Mesenchymal stem cell (in vitro differentiated cells and primary cell): Measurements from ENCODE around the gene CDC42EP4.

Experiments
- DNase-seq: peaks from one replicate; pipeline ENCODE4 v3.0.0-alpha.2; 2013
- H2AFZ ChIP-seq: one replicate; pipeline ENCODE4 v1.6.1; 2013; ENCODE audit warnings: low read depth, mild to moderate bottlenecking, control low read depth, inconsistent platforms, low read length, moderate library complexity
- H2AK5ac ChIP-seq: 2 replicates; pipeline ENCODE4 v1.6.1; 2013; ENCODE audit warnings: low read length, moderate library complexity, mild to moderate bottlenecking, inconsistent platforms; ENCODE audit not compliant: severe bottlenecking
- H2BK120ac ChIP-seq: one replicate; pipeline ENCODE4 v1.6.1; 2013; ENCODE audit warnings: low read depth, mild to moderate bottlenecking, inconsistent platforms, low read length, moderate library complexity
- H2BK12ac ChIP-seq, 2 experiments: one replicate each; pipeline ENCODE4 v1.6.1; 2013; ENCODE audit warnings: inconsistent platforms in 2 of 2, low read length in 2 of 2, mild to moderate bottlenecking in 2 of 2, moderate library complexity in 2 of 2, control low read depth in 1 of 2
- H2BK15ac ChIP-seq: one replicate; pipeline ENCODE4 v1.6.1; 2013; ENCODE audit warnings: mild to moderate bottlenecking, low read depth, inconsistent platforms; ENCODE audit not compliant: poor library complexity, severe bottlenecking
- H2BK5ac ChIP-seq: 2 replicates; pipeline ENCODE4 v1.6.1; 2013; ENCODE audit warnings: low read depth, mild to moderate bottlenecking, low read length, control low read depth, inconsistent platforms; ENCODE audit not compliant: poor library complexity, severe bottlenecking
- H3K14ac ChIP-seq, 2 experiments: one replicate each; pipeline ENCODE4 v1.6.1; 2013; ENCODE audit warnings: inconsistent platforms in 2 of 2, low read length in 2 of 2, control low read depth in 1 of 2, mild to moderate bottlenecking in 1 of 2, moderate library complexity in 1 of 2
- H3K18ac ChIP-seq, 2 experiments: one replicate each; pipeline ENCODE4 v1.6.1; 2013; ENCODE audit warnings: inconsistent platforms in 2 of 2, low read length in 2 of 2, control low read depth in 1 of 2, low read depth in 1 of 2, mild to moderate bottlenecking in 1 of 2
- H3K23ac ChIP-seq, 2 experiments: one replicate each; pipeline ENCODE4 v1.6.1; 2013; ENCODE audit warnings: inconsistent platforms in 2 of 2, low read length in 2 of 2, mild to moderate bottlenecking in 2 of 2, moderate library complexity in 2 of 2, control low read depth in 1 of 2
- H3K27ac ChIP-seq: 2 replicates; pipeline ENCODE4 v1.5.1; 2013; ENCODE audit warnings: mild to moderate bottlenecking, moderate library complexity, low read length, control low read depth, inconsistent platforms; ENCODE audit not compliant: poor library complexity, severe bottlenecking
- H3K27me3 ChIP-seq, 2 experiments: 2 replicates each; pipeline versions ENCODE4 v1.6.1 to v1.7.0; 2013; ENCODE audit warnings: low read length in 2 of 2, mild to moderate bottlenecking in 2 of 2, moderate library complexity in 2 of 2, control low read depth in 1 of 2, inconsistent platforms in 1 of 2; ENCODE audit not compliant: control insufficient read depth in 1 of 2, insufficient read depth in 1 of 2
- H3K36me3 ChIP-seq, 2 experiments: 2 replicates each; pipeline versions ENCODE4 v1.6.1 to v1.7.0; 2013; ENCODE audit warnings: low read length in 2 of 2, control low read depth in 1 of 2, inconsistent platforms in 1 of 2, low read depth in 1 of 2, mild to moderate bottlenecking in 1 of 2; ENCODE audit not compliant: insufficient read depth in 2 of 2, control insufficient read depth in 1 of 2
- H3K4ac ChIP-seq, 2 experiments: one replicate each; pipeline ENCODE4 v1.6.1; 2013; ENCODE audit warnings: inconsistent platforms in 2 of 2, low read length in 2 of 2, mild to moderate bottlenecking in 2 of 2, moderate library complexity in 2 of 2, control low read depth in 1 of 2, low read depth in 1 of 2
- H3K4me1 ChIP-seq: 2 replicates; pipeline ENCODE4 v1.6.1; 2013; ENCODE audit warnings: low read depth, low read length, control low read depth; ENCODE audit not compliant: control insufficient read depth, insufficient read depth
- H3K4me2 ChIP-seq: 2 replicates; pipeline ENCODE4 v1.6.1; 2013; ENCODE audit warnings: low read length, mild to moderate bottlenecking, inconsistent platforms; ENCODE audit not compliant: poor library complexity, severe bottlenecking
- H3K4me3 ChIP-seq, 2 experiments: 2 replicates each; pipeline versions ENCODE4 v1.5.1 to v1.7.0; 2013; ENCODE audit warnings: low read length in 2 of 2, mild to moderate bottlenecking in 2 of 2, control low read depth in 1 of 2, low read depth in 1 of 2; ENCODE audit not compliant: insufficient read depth in 1 of 2
- H3K79me1 ChIP-seq: replicated peaks from 2 replicates; pipeline ENCODE4 v1.6.1; 2013; ENCODE audit warnings: mild to moderate bottlenecking, control low read depth, low read length, inconsistent platforms; ENCODE audit not compliant: poor library complexity, severe bottlenecking
- H3K9ac ChIP-seq: 2 replicates; pipeline ENCODE4 v1.7.0; 2013; ENCODE audit warnings: mild to moderate bottlenecking, low read length, moderate library complexity
- H3K9me3 ChIP-seq: 2 replicates; pipeline ENCODE4 v1.7.0; 2013; ENCODE audit warnings: mild to moderate bottlenecking, low read length; ENCODE audit not compliant: control insufficient read depth
- H4K8ac ChIP-seq: one replicate; pipeline ENCODE4 v1.6.1; 2013; ENCODE audit warnings: inconsistent platforms, mild to moderate bottlenecking, low read length, moderate library complexity
- H4K91ac ChIP-seq: one replicate; pipeline ENCODE4 v1.6.1; 2013; ENCODE audit warnings: mild to moderate bottlenecking, low read length, inconsistent platforms
- WGBS: methylation state at CpG from one replicate; pipeline ENCODE4 v1.1.7; 2013; ENCODE audit warnings: mixed read lengths; 5-methylcytosine and 5-hydroxymethylcytosine counted together

Gene CDC42EP4

GRCh38 chr17:73269329-73269615 lies 42.5 kb downstream of the CDC42EP4 start:
- peaks cover 2% of the 10 kb centered on the region for H3K4me1 ChIP-seq
- H3K79me1 ChIP-seq: no peaks in the 10 kb centered on the region
- no peak overlapping the region for H2BK15ac ChIP-seq
- H2BK5ac ChIP-seq: no peak overlapping the region
- H3K27me3 ChIP-seq: peaks cover 0 to 2% of the 10 kb centered on the region in 2 experiments
- no peak overlapping the region for H3K27ac ChIP-seq
- H3K36me3 ChIP-seq: no peaks in the 10 kb centered on the region
- no peak overlapping the region for H4K8ac ChIP-seq
- DNase-seq: no peak
- H4K91ac ChIP-seq: no peak overlapping the region
- H2AFZ ChIP-seq: no peak overlapping the region
- no peak overlapping the region for H3K4me2 ChIP-seq
- H3K23ac ChIP-seq: no peak overlapping the region
- no peak overlapping the region for H2BK120ac ChIP-seq
- H3K9ac ChIP-seq: no peak overlapping the region
- H3K18ac ChIP-seq: no peak overlapping the region
- no peak overlapping the region for H3K4me3 ChIP-seq
- no peaks in the 10 kb centered on the region for H3K9me3 ChIP-seq
- H2BK12ac ChIP-seq: no peak overlapping the region
- no peak overlapping the region for H3K4ac ChIP-seq
- H3K14ac ChIP-seq: no peak overlapping the region
- no peak overlapping the region for H2AK5ac ChIP-seq

GRCh38 chr17:73268582-73269328 lies 43.0 kb downstream of the CDC42EP4 start:
- Histone ChIP-seq H3K14ac (no peak overlapping the region), H2BK12ac (no peak overlapping the region), H4K91ac (no peak overlapping the region), H2AFZ (no peak overlapping the region), H3K9me3 (no peaks in the 10 kb centered on the region), H3K4me2 (no peak overlapping the region), H3K4me3 (no peak overlapping the region), H3K18ac (no peak overlapping the region), H2AK5ac (no peak overlapping the region), H3K23ac (no peak overlapping the region), H4K8ac (no peak overlapping the region), H2BK120ac (no peak overlapping the region), H3K4me1 (peaks cover 2% of the 10 kb centered on the region), H2BK15ac (no peak overlapping the region), H3K79me1 (no peaks in the 10 kb centered on the region), H3K27me3 (peaks cover 0 to 2% of the 10 kb centered on the region in 2 experiments), H3K9ac (no peak overlapping the region), H2BK5ac (no peak overlapping the region), H3K4ac (no peak overlapping the region), H3K27ac (no peak overlapping the region), H3K36me3 (no peaks in the 10 kb centered on the region)
- DNase-seq: no peak
- 89% methylated on average over 9 of the region's 9 CpGs for WGBS

GRCh38 chr17:73267648-73268537 lies 43.9 kb downstream of the CDC42EP4 start:
- H3K79me1 ChIP-seq: no peaks in the 10 kb centered on the region
- no peak overlapping the region for H4K8ac ChIP-seq
- H3K18ac ChIP-seq: no peak overlapping the region
- no peak overlapping the region for H3K14ac ChIP-seq
- H2BK12ac ChIP-seq: no peak overlapping the region
- H3K4me3 ChIP-seq: no peak overlapping the region
- H2BK15ac ChIP-seq: no peak overlapping the region
- no peak for DNase-seq
- H3K23ac ChIP-seq: no peak overlapping the region
- no peak overlapping the region for H4K91ac ChIP-seq
- H3K27ac ChIP-seq: no peak overlapping the region
- H2BK120ac ChIP-seq: no peak overlapping the region
- H3K4ac ChIP-seq: no peak overlapping the region
- H2AK5ac ChIP-seq: no peak overlapping the region
- peaks cover 2% of the 10 kb centered on the region for H3K4me1 ChIP-seq
- no peak overlapping the region for H3K4me2 ChIP-seq
- H2BK5ac ChIP-seq: no peak overlapping the region
- H2AFZ ChIP-seq: no peak overlapping the region
- H3K36me3 ChIP-seq: no peaks in the 10 kb centered on the region
- no peak overlapping the region for H3K9ac ChIP-seq
- peaks cover 0 to 2% of the 10 kb centered on the region in 2 experiments for H3K27me3 ChIP-seq
- H3K9me3 ChIP-seq: no peaks in the 10 kb centered on the region
- 78% methylated on average over 11 of the region's 11 CpGs for WGBS

GRCh38 chr17:73266796-73267195 lies 45.0 kb downstream of the CDC42EP4 start:
- Histone ChIP-seq H2AFZ (no peak overlapping the region), H2BK15ac (no peak overlapping the region)

More at GRCh38 chr17:73266796-73267195, 45.0 kb downstream of the CDC42EP4 start:
- H3K23ac ChIP-seq: no peak overlapping the region
- H2BK120ac ChIP-seq: no peak overlapping the region
- H3K14ac ChIP-seq: no peak overlapping the region
- H3K9ac ChIP-seq: no peak overlapping the region
- H3K4me2 ChIP-seq: no peak overlapping the region
- no peak overlapping the region for H2BK5ac ChIP-seq
- H3K27ac ChIP-seq: no peak overlapping the region
- H3K4ac ChIP-seq: no peak overlapping the region
- no peaks in the 10 kb centered on the region for H3K9me3 ChIP-seq
- no peak for DNase-seq
- H2AK5ac ChIP-seq: no peak overlapping the region
- H4K91ac ChIP-seq: peak overlapping the region; percentile 60
- no peak overlapping the region for H2BK12ac ChIP-seq
- peak overlapping the region; percentile 13 for H4K8ac ChIP-seq
- no peaks in the 10 kb centered on the region for H3K79me1 ChIP-seq
- no peaks in the 10 kb centered on the region for H3K36me3 ChIP-seq
- no peak overlapping the region for H3K18ac ChIP-seq
- H3K27me3 ChIP-seq: peaks cover 0 to 2% of the 10 kb centered on the region in 2 experiments
- 94% methylated on average over 10 of the region's 11 CpGs for WGBS
- H3K4me1 ChIP-seq: peaks cover 10% of the 10 kb centered on the region
- no peak overlapping the region for H3K4me3 ChIP-seq
